ENCODE data around the gene EML5.
"Not testable (repeated sequence)": the region's sequence is repeated elsewhere in the genome, so short reads cannot be mapped to it uniquely, and the experiment has no call there.

EML5 gene

GRCh38 chr14:88792473-88793258, at the start of gene EML5:
EML5 (minus strand) TSS chr14:88792953; CDS start chr14:88792503, 450 bp downstream.
- peak; percentile 10 to 90 (median 77) for DNase-seq

DNA sequence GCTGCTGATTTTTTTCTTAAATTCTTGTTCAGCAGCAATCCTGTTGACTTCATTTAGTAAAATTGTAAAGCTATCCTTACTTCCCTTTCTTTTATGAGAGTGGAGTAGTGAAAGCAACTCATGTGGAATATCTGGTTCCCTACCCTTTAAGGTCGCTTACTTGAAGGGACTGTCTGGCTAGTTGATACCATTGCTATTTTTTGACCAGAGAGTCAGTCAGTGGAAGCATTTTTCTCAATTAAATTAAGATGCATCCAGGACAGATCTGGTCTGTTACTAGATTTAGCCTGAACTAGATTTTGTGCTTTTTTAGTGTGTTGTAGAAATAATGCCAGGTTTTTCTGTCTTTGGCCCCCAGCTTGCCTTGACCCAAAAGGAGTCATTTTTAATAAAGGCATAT, 49.7 kb upstream of the EML5 start:
- DNase-seq, result no peak

DNA sequence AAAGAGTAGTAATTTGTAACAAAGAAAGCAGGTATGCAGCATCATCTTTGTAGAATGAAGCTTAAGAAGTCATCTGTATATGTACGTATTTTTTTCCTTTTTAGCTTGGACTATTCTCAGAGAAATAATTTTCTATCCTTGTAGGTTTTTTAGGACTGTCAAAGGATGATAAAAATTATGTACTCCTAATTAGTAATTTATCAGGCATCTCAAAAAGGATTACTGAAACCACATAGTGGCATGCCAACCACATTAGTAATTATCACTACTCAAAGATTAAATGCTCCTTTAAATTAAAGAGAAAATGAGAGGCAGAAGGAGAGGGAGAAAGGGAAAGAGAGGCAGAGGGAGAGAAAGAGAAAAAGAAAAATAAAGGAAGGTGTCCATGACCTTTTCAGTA, 49.0 kb upstream of the EML5 start:
- DNase-seq, result no peak

- DNase-seq, result no peak
Measured at GRCh38 chr14:88840926-88841325, 48.2 kb upstream of the EML5 start.

GRCh38 chr14:88838015-88838414, 45.3 kb upstream of the EML5 start:
- no peak for DNase-seq

GRCh38 chr14:88837495-88837894, 44.7 kb upstream of the EML5 start:
- no peak for DNase-seq

- no peak for DNase-seq
Measured at GRCh38 chr14:88835661-88836060, 42.9 kb upstream of the EML5 start.

- DNase-seq, result no peak
Measured at GRCh38 chr14:88834883-88835431, 42.2 kb upstream of the EML5 start.

- DNase-seq, result peak in 1 of 58 donors; percentile 7
Measured at GRCh38 chr14:88831284-88831683, 38.5 kb upstream of the EML5 start.

DNA sequence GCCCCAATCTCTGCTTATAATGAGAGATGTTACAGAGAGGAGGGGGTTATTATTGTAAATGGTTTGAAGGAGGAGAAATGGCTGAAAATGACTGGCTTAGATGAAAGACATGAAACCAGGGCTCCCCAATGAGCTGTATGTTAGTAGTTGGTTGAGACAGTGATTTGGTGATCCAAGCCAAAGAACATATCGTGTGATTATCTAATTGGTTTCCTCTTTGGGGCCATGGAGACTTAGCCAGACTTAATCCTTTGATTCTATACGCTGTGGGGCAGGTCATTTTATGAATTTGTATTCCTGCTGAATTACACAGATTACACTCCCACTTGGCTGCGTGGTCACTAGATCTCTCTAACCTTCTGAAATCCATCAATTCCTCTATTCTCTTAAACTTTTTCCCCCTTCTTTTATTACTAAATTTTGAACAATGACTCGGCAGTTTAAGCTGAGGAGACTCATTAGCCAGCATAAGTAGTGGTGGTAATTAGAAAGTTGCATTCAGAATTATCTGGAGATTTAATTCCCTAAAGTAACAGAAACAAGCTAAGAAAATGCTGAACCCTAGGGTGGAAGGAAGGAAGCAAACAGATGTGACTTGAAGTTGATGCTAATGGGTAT, 37.0 kb upstream of the EML5 start:
- no peak for DNase-seq

DNA sequence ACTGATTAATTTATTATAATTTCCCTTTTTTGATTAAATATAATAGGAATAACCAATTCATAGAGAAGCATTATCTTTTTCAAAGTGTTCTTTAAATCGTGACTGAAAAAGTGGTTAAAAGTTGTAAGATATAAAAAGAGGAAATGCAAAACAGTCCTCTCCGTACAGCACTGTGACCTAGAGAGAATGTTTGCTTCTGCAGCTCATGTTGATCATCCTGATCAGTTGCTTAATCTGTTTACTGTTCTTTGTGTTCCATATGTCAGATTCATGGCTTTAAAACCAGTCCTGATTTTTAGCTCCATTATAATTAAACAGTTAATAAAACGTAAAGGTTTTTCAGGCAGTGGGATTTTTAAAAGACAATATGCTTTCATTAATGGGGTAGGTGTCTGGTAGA, 36.4 kb upstream of the EML5 start:
- DNase-seq, result no peak

DNA sequence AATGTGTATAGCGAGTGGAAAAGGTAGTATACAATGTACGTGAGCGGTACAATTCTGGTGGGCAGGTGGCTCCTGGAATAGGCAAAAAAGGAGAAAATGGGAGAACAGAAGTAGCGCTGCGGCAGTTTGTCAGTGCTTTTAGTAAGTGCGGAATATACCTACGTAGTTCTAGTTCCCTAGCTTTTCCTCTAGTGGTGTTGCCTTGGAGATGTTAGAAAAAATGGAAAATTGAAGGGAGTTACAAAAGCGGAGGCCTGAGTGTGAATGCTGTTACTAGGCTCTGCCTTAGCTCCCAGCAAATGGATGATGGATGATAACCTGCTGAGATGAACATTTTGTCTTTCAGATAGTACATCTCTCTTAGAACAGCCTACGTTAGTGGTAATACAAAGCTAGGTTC, 32.8 kb upstream of the EML5 start:
- peak in 8 of 58 donors; percentile 1 to 14 (median 5) for DNase-seq

DNA sequence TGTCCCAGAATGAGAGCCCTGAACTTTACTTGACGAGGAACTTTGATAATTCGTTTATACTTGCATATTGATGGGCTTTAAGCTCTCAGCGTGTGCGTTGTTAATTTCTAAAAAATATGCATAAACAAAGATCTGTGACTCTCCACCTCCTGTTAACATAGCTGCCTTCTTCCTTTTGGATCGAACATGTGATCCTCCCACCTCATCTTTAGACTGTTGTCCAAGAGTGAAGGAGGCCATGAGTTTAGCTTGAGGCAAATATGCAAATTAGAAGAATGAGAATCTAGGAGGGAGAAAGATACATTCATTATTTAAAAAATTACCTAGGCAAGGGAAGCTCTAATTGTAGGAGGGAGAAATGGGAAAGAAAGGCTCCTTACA, 32.3 kb upstream of the EML5 start:
- DNase-seq, result no peak

GRCh38 chr14:88824314-88825077, 31.7 kb upstream of the EML5 start, which contains the start of gene TTC8:
TTC8 (plus strand) TSS chr14:88824651; CDS start chr14:88824708, 57 bp downstream.
- peak; percentile 44 to 95 (median 80) for DNase-seq

- no peak for DNase-seq
Measured at GRCh38 chr14:88823968-88824313, 31.2 kb upstream of the EML5 start.

- DNase-seq, result no peak
Measured at GRCh38 chr14:88821888-88822287, 29.1 kb upstream of the EML5 start.

DNA sequence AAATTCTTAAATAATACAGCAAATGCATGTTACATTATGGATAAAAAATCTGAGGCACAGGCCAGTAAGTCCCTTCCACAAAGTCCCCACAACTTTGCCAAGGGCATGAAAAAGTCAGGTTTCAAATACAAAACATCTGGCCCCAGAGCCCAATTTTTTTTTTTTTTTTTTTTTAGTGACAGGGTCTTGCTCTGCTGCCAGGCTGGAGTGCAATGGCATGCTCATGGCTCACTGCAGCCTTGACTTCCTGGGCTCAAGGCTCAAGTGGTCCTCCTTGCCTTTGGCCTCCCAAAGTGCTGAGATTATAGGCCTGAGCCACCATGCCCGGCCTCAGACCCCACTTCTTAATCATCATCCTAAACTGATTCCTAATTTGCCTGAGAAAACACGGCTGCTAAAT, 28.6 kb upstream of the EML5 start:
- no peak for DNase-seq

- DNase-seq, result not testable (repeated sequence)
Measured at GRCh38 chr14:88819674-88820073, 26.9 kb upstream of the EML5 start.

DNA sequence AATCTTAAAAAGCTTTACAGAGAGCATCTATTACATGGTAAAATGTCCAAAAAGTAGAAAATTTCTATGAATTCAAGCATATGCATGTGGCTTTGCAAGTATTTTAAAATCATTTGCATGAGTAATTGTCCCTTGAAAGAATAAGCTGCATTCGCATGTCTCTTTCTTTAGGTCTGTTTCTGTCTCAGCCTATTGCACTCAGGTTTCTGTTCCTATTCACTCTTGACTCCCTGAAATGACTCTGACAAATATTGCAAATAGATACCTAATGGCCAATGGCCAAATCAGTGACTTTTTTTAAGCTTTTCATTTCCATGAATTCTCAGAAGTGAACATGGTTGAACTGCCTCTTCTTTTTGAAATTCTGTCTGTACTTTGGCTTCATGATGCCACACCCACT, 25.3 kb upstream of the EML5 start:
- DNase-seq, result no peak

GRCh38 chr14:88815980-88816379, 23.2 kb upstream of the EML5 start:
- no peak for DNase-seq

DNA sequence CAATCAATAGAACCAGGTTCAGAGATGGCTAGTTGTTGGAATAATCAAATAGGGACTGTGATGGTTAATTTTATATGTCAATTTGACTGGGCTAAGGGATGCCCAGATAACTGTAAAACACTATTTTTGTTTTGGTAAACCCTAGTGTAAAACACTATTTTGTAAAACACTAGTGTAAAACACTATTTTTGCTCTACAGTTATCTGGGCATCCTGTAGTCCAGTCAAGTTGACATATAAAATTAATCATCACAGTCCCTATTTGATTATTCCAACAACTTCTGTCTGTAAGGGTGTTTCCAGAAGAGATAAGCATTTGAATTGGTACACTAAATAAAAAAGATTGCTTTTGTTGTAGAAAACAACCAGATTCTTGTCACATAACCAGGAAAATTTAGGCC, 15.6 kb upstream of the EML5 start:
- DNase-seq, result no peak

- no peak for DNase-seq
Measured at GRCh38 chr14:88804477-88804876, 11.7 kb upstream of the EML5 start.

Data from anterior cingulate cortex (tissue), 58 donors.